ENCODE data around the gene SERP2. TPM values are rescaled to one million over a fixed set of nuclear protein-coding genes. Genes with fewer than 3 reads are reported as not detected.

The SERP2 gene
- total RNA-seq, 2 experiments from 2014 or later: 3.1 TPM

- H3K4me3 Mint-ChIP-seq: no peak overlapping the region
- H3K9me3 Mint-ChIP-seq: no peaks in the 10 kb centered on the region
Measured at GRCh38 chr13:44389060-44389666, 15.5 kb downstream of the SERP2 start.

GRCh38 chr13:44389876-44390275 is 16.3 kb downstream of the SERP2 start:
- DNase-seq: no peak
- Mint-ChIP-seq H3K4me1 (peaks cover 3% of the 10 kb centered on the region), H3K4me3 (no peak overlapping the region), H3K36me3 (no peaks in the 10 kb centered on the region), H3K27ac (no peak overlapping the region), H3K9me3 (no peaks in the 10 kb centered on the region), H3K27me3 (no peaks in the 10 kb centered on the region)

More at GRCh38 chr13:44389060-44389666, 15.5 kb downstream of the SERP2 start:
- H3K27ac Mint-ChIP-seq: no peak overlapping the region
- H3K27me3 Mint-ChIP-seq: no peaks in the 10 kb centered on the region
- H3K36me3 Mint-ChIP-seq: no peaks in the 10 kb centered on the region
- DNase-seq: no peak
- peaks cover 3% of the 10 kb centered on the region for H3K4me1 Mint-ChIP-seq

DNA sequence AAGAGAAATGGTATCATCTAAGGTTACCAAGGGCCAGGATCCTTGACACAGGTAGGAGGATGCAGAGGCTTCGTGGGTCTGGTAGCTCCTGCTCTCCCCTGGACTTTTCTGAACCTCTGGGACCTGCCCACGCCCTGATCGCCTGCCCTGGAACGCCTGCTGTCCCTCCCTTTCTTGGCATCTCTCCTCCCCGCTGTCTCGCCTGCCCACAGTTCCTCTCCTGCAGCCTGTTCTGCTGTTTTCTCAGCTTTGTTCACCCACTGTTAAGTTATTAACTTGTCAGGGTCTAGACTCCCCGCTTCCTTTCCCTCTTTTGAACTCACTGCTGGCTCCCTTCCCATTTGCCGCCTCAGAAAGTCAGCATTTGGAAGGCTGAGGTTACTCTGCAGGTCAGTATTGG is 19.8 kb downstream of the SERP2 start:
- H3K4me3 Mint-ChIP-seq: no peak overlapping the region
- H3K4me1 Mint-ChIP-seq: peaks cover 3% of the 10 kb centered on the region
- H3K27me3 Mint-ChIP-seq: no peaks in the 10 kb centered on the region
- H3K36me3 Mint-ChIP-seq: no peaks in the 10 kb centered on the region
- no peaks in the 10 kb centered on the region for H3K9me3 Mint-ChIP-seq
- DNase-seq: no peak
- H3K27ac Mint-ChIP-seq: no peak overlapping the region

GRCh38 chr13:44394658-44395057 is 21.0 kb downstream of the SERP2 start:
- Mint-ChIP-seq H3K27ac (no peak overlapping the region), H3K4me3 (no peak overlapping the region), H3K36me3 (no peaks in the 10 kb centered on the region), H3K27me3 (no peaks in the 10 kb centered on the region), H3K9me3 (no peaks in the 10 kb centered on the region), H3K4me1 (peaks cover 3% of the 10 kb centered on the region)
- no peak for DNase-seq

GRCh38 chr13:44395976-44396694 is 22.5 kb downstream of the SERP2 start:
- H3K36me3 Mint-ChIP-seq: no peaks in the 10 kb centered on the region

GRCh38 chr13:44396701-44397580 is 23.3 kb downstream of the SERP2 start:
- H3K27ac Mint-ChIP-seq: no peak overlapping the region
- no peak overlapping the region for H3K4me3 Mint-ChIP-seq
- H3K27me3 Mint-ChIP-seq: no peaks in the 10 kb centered on the region
- H3K9me3 Mint-ChIP-seq: no peaks in the 10 kb centered on the region
- DNase-seq: no peak
- no peaks in the 10 kb centered on the region for H3K36me3 Mint-ChIP-seq
- peaks cover 3% of the 10 kb centered on the region for H3K4me1 Mint-ChIP-seq

More at GRCh38 chr13:44395976-44396694, 22.5 kb downstream of the SERP2 start:
- DNase-seq: no peak
- no peak overlapping the region for H3K4me3 Mint-ChIP-seq
- no peaks in the 10 kb centered on the region for H3K27me3 Mint-ChIP-seq
- no peak overlapping the region for H3K27ac Mint-ChIP-seq
- H3K9me3 Mint-ChIP-seq: no peaks in the 10 kb centered on the region
- H3K4me1 Mint-ChIP-seq: peaks cover 3% of the 10 kb centered on the region

DNA sequence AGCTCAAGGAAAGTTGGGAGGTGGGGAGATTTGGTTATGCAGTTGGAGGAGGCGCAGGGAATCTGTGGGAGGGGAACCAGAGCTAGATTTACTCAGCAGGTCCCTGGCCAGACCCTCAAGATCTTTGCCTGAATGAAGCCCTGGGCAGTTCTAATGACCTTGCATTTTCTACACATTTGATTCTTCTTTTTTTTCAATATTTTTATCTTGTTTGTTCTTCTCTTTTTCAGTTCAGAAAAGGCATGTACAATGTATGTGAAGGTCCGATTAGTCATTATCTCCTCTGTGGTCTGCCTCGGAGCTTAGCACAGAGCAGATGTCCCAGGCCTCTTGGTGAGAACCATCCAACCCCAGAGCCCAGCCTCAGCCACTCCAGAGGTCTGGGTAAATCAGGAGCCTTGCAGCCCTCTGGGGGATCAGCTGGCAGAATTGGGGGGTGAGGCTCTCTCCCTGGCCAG is 24.2 kb downstream of the SERP2 start:
- no peak overlapping the region for H3K27ac Mint-ChIP-seq
- peaks cover 3% of the 10 kb centered on the region for H3K4me1 Mint-ChIP-seq
- H3K9me3 Mint-ChIP-seq: no peaks in the 10 kb centered on the region
- DNase-seq: no peak
- H3K36me3 Mint-ChIP-seq: no peaks in the 10 kb centered on the region
- no peak overlapping the region for H3K4me3 Mint-ChIP-seq
- H3K27me3 Mint-ChIP-seq: no peaks in the 10 kb centered on the region

DNA sequence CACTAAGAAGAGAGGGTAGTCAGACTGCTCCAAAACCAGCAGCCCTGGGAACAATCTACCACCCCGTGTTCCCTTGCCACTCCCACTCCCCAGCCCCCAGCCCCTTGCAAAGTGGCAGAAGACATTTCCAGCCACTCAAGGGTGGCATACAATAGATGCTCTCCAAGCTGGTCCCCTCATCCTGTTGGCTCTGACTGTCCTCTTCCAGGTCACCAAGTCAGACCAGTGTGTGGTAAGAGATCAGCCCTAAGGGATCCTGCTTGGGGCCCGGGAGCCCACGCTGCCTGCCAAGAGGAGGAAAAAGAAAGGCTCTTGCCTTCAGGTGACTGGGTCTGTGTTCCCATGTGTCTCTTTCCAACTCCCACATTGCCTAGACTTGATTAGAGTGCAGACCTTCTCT is 25.0 kb downstream of the SERP2 start:
- H3K4me3 Mint-ChIP-seq: no peak overlapping the region
- no peaks in the 10 kb centered on the region for H3K36me3 Mint-ChIP-seq
- H3K4me1 Mint-ChIP-seq: no peaks in the 10 kb centered on the region
- no peaks in the 10 kb centered on the region for H3K27me3 Mint-ChIP-seq
- H3K27ac Mint-ChIP-seq: no peak overlapping the region
- H3K9me3 Mint-ChIP-seq: no peaks in the 10 kb centered on the region
- DNase-seq: no peak

DNA sequence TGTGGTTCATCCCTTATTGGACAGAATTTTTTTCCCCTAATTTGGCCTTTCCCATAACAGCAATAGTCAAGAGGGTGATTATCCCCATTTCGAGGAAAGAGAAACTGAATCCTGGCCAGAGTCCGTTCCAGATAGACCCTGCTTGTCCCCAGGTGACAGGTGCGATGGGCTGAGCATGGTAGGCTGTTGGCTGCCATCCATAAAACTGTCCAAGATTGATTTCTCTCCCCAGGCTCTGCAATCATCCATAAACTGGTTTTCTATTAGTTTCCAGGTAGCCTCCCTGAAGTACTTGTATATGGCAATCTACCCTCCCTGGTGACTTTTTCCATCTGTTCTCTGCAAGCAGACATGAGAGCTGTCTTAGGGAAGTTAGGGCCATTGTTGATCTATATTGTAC is 25.4 kb downstream of the SERP2 start:
- Mint-ChIP-seq H3K27ac (no peak overlapping the region), H3K4me3 (no peak overlapping the region), H3K9me3 (no peaks in the 10 kb centered on the region), H3K36me3 (no peaks in the 10 kb centered on the region), H3K27me3 (no peaks in the 10 kb centered on the region), H3K4me1 (no peaks in the 10 kb centered on the region)
- no peak for DNase-seq

DNA sequence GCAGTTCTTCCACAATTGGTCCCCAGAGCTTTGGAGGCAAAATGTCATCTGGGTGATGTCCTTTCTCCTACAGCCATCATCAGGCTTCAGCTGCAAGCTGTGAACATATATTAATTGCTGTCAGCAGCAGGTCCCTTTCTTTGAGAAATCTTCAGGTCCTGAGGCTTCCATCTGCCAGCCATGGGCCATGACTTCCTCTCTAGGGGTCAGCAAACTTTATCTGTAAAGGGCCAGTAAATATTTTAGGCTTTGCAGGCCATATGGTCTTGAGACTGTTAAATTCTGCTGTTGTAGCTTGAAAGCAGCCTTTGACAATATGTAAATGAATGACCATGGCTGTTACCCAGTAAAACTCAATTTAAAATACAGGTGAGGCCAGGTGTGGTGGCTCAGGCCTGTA is 27.1 kb downstream of the SERP2 start:
- H3K27me3 Mint-ChIP-seq: no peaks in the 10 kb centered on the region
- H3K9me3 Mint-ChIP-seq: no peaks in the 10 kb centered on the region
- no peak for DNase-seq
- no peak overlapping the region for H3K4me3 Mint-ChIP-seq
- H3K4me1 Mint-ChIP-seq: no peaks in the 10 kb centered on the region
- no peak overlapping the region for H3K27ac Mint-ChIP-seq
- H3K36me3 Mint-ChIP-seq: no peaks in the 10 kb centered on the region

- no peak for DNase-seq
- H3K36me3 Mint-ChIP-seq: no peaks in the 10 kb centered on the region
- H3K4me1 Mint-ChIP-seq: no peaks in the 10 kb centered on the region
- H3K27ac Mint-ChIP-seq: no peak overlapping the region
- H3K9me3 Mint-ChIP-seq: no peaks in the 10 kb centered on the region
- no peaks in the 10 kb centered on the region for H3K27me3 Mint-ChIP-seq
- no peak overlapping the region for H3K4me3 Mint-ChIP-seq
Measured at GRCh38 chr13:44401577-44401976, 28.0 kb downstream of the SERP2 start.

DNA sequence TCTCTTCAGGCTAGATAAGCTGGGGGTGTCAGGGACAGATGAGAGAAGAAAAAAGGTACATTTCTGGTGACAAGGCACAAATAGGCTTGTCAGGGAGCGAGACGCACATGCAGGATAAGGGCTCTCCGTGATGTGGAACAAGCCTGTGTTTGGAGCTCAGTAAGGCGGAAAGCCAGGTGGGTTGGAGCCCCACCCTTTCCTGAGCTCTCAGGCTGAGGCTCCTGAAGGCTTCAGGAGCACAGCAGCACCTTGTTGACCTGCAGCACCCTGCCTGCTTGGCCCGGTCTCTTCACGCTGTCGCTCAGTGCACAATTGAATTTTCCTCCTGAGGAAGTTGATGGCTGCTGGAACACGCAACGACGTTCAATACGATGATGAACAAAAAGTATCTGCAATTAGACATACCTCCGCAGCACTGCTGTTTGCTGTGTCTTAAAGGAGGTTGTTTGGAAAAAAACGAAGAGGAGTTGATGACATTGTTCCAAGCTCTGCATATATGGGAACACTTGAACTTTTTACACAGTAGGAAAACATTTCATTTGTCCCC is 29.3 kb downstream of the SERP2 start:
- Mint-ChIP-seq H3K9me3 (no peaks in the 10 kb centered on the region), H3K27ac (no peak overlapping the region), H3K4me1 (no peaks in the 10 kb centered on the region), H3K4me3 (no peak overlapping the region), H3K27me3 (no peaks in the 10 kb centered on the region), H3K36me3 (no peaks in the 10 kb centered on the region)
- DNase-seq: no peak

DNA sequence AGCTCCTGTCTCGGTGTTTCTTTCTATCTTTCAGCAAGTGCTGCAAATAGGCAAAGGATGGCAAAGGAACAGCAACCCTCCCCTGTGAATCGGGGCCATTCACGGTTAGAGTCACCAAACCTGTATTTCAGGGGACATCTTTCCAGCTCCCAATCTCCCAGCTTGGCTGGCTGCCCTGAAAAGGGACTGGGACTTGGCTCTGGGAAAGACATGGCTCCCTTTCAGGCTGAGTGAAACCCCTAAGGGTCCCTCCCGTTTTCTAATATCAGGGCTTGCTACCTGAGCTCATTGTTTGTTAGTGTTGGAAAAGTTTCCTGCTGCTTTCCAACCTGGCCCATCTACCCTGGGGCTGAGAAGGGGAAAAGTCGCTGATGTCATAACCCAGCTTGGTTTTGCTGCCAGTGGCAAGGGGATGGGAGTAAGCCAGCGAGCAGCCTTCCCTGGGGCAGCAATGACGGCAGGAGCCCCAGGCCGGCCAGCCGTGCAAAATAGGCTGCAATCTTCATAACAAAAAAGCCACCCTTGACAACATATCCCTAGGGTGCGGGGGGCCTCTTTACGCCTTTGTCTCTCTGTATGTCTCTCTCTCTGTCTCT is 29.9 kb downstream of the SERP2 start:
- H3K4me3 Mint-ChIP-seq: no peak overlapping the region
- no peaks in the 10 kb centered on the region for H3K36me3 Mint-ChIP-seq
- no peak for DNase-seq
- H3K27ac Mint-ChIP-seq: no peak overlapping the region
- no peaks in the 10 kb centered on the region for H3K4me1 Mint-ChIP-seq
- no peaks in the 10 kb centered on the region for H3K27me3 Mint-ChIP-seq
- no peaks in the 10 kb centered on the region for H3K9me3 Mint-ChIP-seq

- Mint-ChIP-seq H3K27me3 (peaks cover 3% of the 10 kb centered on the region), H3K27ac (no peak overlapping the region), H3K4me3 (no peak overlapping the region), H3K4me1 (no peaks in the 10 kb centered on the region), H3K36me3 (no peaks in the 10 kb centered on the region), H3K9me3 (no peaks in the 10 kb centered on the region)
- DNase-seq: no peak
Measured at GRCh38 chr13:44404261-44405132, 30.9 kb downstream of the SERP2 start.
